H9 (cell line): ENCODE results near the gene RAP1GDS1. TPM values are rescaled to one million over a fixed set of nuclear protein-coding genes. Genes with fewer than 3 reads are reported as not detected.

Experiments
- DNase-seq: peaks from one replicate; pipeline ENCODE4 v3.0.0-alpha.2; 2017
- H2AFZ ChIP-seq: one replicate; pipeline ENCODE4 v1.6.1; 2013; ENCODE audit warnings: mild to moderate bottlenecking, low read length, control low read depth, moderate library complexity
- H2AK5ac ChIP-seq: 2 replicates; pipeline ENCODE4 v1.6.1; 2013; ENCODE audit warnings: low read length, control low read depth, mixed read lengths; ENCODE audit not compliant: insufficient read length
- H2BK120ac ChIP-seq: one replicate; pipeline ENCODE4 v1.6.1; 2013; ENCODE audit warnings: low read depth, mild to moderate bottlenecking, low read length, control low read depth, inconsistent platforms; ENCODE audit not compliant: poor library complexity, severe bottlenecking
- H2BK12ac ChIP-seq: 2 replicates; pipeline ENCODE4 v1.6.1; 2013; ENCODE audit warnings: low read length, control low read depth, mixed read lengths, low read depth; ENCODE audit not compliant: insufficient read length
- H2BK15ac ChIP-seq: 2 replicates; pipeline ENCODE4 v1.6.1; 2013; ENCODE audit warnings: low read depth, low read length, control low read depth
- H2BK20ac ChIP-seq: one replicate; pipeline ENCODE4 v1.6.1; 2013; ENCODE audit warnings: low read depth, mild to moderate bottlenecking, low read length, control low read depth, inconsistent platforms; ENCODE audit not compliant: poor library complexity, severe bottlenecking
- H2BK5ac ChIP-seq: 2 replicates; pipeline ENCODE4 v1.6.1; 2013; ENCODE audit warnings: low read length, control low read depth, mixed read lengths; ENCODE audit not compliant: insufficient read length
- H3K14ac ChIP-seq: 2 replicates; pipeline ENCODE4 v1.6.1; 2013; ENCODE audit warnings: low read length, control low read depth; ENCODE audit not compliant: insufficient read depth
- H3K18ac ChIP-seq: 2 replicates; pipeline ENCODE4 v1.6.1; 2013; ENCODE audit warnings: low read depth, mild to moderate bottlenecking, mixed read lengths, low read length, control low read depth; ENCODE audit not compliant: insufficient read length
- H3K23ac ChIP-seq: 2 replicates; pipeline ENCODE4 v1.6.1; 2013; ENCODE audit warnings: low read length, control low read depth, mixed read lengths, low read depth; ENCODE audit not compliant: insufficient read length
- H3K23me2 ChIP-seq: 2 replicates; pipeline ENCODE4 v1.6.1; 2013; ENCODE audit warnings: low read depth, mild to moderate bottlenecking, mixed read lengths, low read length, control low read depth; ENCODE audit not compliant: insufficient read length, poor library complexity, severe bottlenecking
- H3K27ac ChIP-seq: 2 replicates; pipeline ENCODE4 v1.5.1; 2013; ENCODE audit warnings: low read length, control low read depth, mixed read lengths, low read depth; ENCODE audit not compliant: insufficient read length
- H3K27me3 ChIP-seq: 2 replicates; pipeline ENCODE4 v1.6.1; 2013; ENCODE audit warnings: low read length, control low read depth, inconsistent platforms; ENCODE audit not compliant: insufficient read depth
- H3K4ac ChIP-seq: 2 replicates; pipeline ENCODE4 v1.6.1; 2013; ENCODE audit warnings: low read depth, mild to moderate bottlenecking, control low read depth, inconsistent platforms, low read length, moderate library complexity
- H3K4me1 ChIP-seq: 2 replicates; pipeline ENCODE4 v1.6.1; 2013; ENCODE audit warnings: low read length, control low read depth, inconsistent platforms; ENCODE audit not compliant: insufficient read depth
- H3K4me2 ChIP-seq: 2 replicates; pipeline ENCODE4 v1.6.1; 2013; ENCODE audit warnings: low read length, control low read depth, mixed read lengths; ENCODE audit not compliant: insufficient read length, insufficient read depth
- H3K56ac ChIP-seq: 2 replicates; pipeline ENCODE4 v1.6.1; 2013; ENCODE audit warnings: low read depth, mild to moderate bottlenecking, mixed read lengths, low read length, control low read depth; ENCODE audit not compliant: insufficient read length
- H3K79me1 ChIP-seq: 2 replicates; pipeline ENCODE4 v1.6.1; 2013; ENCODE audit warnings: low read depth, mild to moderate bottlenecking, moderate library complexity, low read length, control low read depth, inconsistent platforms; ENCODE audit not compliant: insufficient read depth, poor library complexity, severe bottlenecking
- H3K79me2 ChIP-seq: 2 replicates; pipeline ENCODE4 v1.6.1; 2013; ENCODE audit warnings: low read length, control low read depth, inconsistent platforms; ENCODE audit not compliant: insufficient read depth
- H3K9ac ChIP-seq: 2 replicates; pipeline ENCODE4 v1.6.1; 2013; ENCODE audit warnings: low read length, control low read depth, mixed read lengths; ENCODE audit not compliant: insufficient read length; ENCODE audit errors: extremely low read depth
- H3K9me3 ChIP-seq: one replicate; pipeline ENCODE4 v1.6.1; 2013; ENCODE audit warnings: low read depth, low read length, inconsistent platforms; ENCODE audit not compliant: control insufficient read depth
- H3T11ph ChIP-seq: one replicate; pipeline ENCODE4 v1.6.1; 2013; ENCODE audit warnings: mild to moderate bottlenecking, low read length, control low read depth, inconsistent platforms
- H4K20me1 ChIP-seq: one replicate; pipeline ENCODE4 v1.6.1; 2013; ENCODE audit not compliant: control insufficient read depth, insufficient read length, insufficient read depth
- H4K5ac ChIP-seq: 2 replicates; pipeline ENCODE4 v1.6.1; 2013; ENCODE audit warnings: low read depth, mild to moderate bottlenecking, mixed read lengths, low read length, control low read depth; ENCODE audit not compliant: insufficient read length
- H4K8ac ChIP-seq: replicated peaks from 2 replicates; pipeline ENCODE4 v1.6.1; 2013; ENCODE audit warnings: low read length, control low read depth, mixed read lengths, low read depth; ENCODE audit not compliant: insufficient read length
- H4K91ac ChIP-seq: 2 replicates; pipeline ENCODE4 v1.6.1; 2013; ENCODE audit warnings: low read depth, mild to moderate bottlenecking, moderate library complexity, mixed read lengths, low read length, control low read depth; ENCODE audit not compliant: insufficient read length
- H3K27ac Mint-ChIP-seq, 3 experiments: 2 replicates in 2 of 3; 3 replicates in 1 of 3; pipeline ENCODE4 v1.8.0; 2020 to 2021; ENCODE audit warnings: mixed read lengths in 3 of 3, mild to moderate bottlenecking in 1 of 3, moderate library complexity in 1 of 3
- H3K27me3 Mint-ChIP-seq: 2 replicates; pipeline ENCODE4 v1.8.0; 2021; ENCODE audit warnings: low read depth, mild to moderate bottlenecking, moderate library complexity, mixed read lengths
- H3K36me3 Mint-ChIP-seq, 3 experiments: 2 replicates in 2 of 3; 3 replicates in 1 of 3; pipeline ENCODE4 v1.8.0; 2020 to 2021; ENCODE audit warnings: low read depth in 3 of 3, mixed read lengths in 3 of 3; ENCODE audit not compliant: insufficient read depth in 1 of 3
- H3K4me1 Mint-ChIP-seq, 2 experiments: 2 replicates each; pipeline ENCODE4 v1.8.0; 2020; ENCODE audit warnings: mixed read lengths in 2 of 2
- H3K4me3 Mint-ChIP-seq, 2 experiments: 2 replicates in 1 of 2; 3 replicates in 1 of 2; pipeline ENCODE4 v1.8.0; 2020 to 2021; ENCODE audit warnings: mild to moderate bottlenecking in 2 of 2, mixed read lengths in 2 of 2, moderate library complexity in 1 of 2
- H3K9me3 Mint-ChIP-seq, 2 experiments: 2 replicates in 1 of 2; 3 replicates in 1 of 2; pipeline ENCODE4 v1.8.0; 2020; ENCODE audit warnings: mild to moderate bottlenecking in 2 of 2, mixed read lengths in 2 of 2, moderate library complexity in 1 of 2
- CTCF ChIP-seq: fragments of 200-600 bp; sonication (generic); conservative IDR thresholded peaks from 3 replicates; pipeline ENCODE4 v1.8.0; 2021; ENCODE audit warnings: antibody characterized with exemption, mild to moderate bottlenecking
- WGBS: extraction: QIAGEN DNeasy Blood & Tissue Kit; methylation state at CpG from one replicate; pipeline ENCODE4 v1.1.7; 2013; ENCODE audit warnings: missing lambda C conversion rate, low lambda C conversion rate, mixed read lengths; ENCODE audit not compliant: insufficient read length; ENCODE audit errors: extremely low coverage; 5-methylcytosine and 5-hydroxymethylcytosine counted together
- total RNA-seq: library from RNA; stranded (reverse); gene quantifications from 2 replicates; pipeline ENCODE4 v1.2.1, GENCODE V29; 2021

The RAP1GDS1 gene
- total RNA-seq, 1 experiment from 2014 or later: 25.2 TPM

DNA sequence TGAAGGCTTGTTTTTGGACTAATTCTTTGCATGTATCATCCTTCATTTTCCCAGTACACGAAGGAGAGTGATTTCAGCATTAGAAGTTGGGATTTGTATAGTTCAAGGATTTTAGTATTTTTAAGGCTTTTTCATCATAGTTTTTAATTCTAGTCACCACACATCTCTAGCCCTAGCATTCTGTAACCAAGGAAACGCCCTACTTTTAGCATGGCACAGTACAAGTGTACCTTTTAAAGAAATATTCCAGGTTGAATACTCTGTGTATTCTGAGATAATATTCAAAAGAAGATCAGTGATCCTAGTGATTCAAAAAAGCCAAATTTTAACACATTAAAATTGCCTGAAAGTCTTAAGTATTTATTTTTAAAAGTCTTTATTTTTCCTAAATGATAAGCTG is 150.5 kb downstream of the RAP1GDS1 start:
- Histone ChIP-seq H4K5ac (no peak overlapping the region), H4K8ac (no peak overlapping the region), H4K20me1 (no peaks in the 10 kb centered on the region), H3K56ac (no peak overlapping the region), H2BK20ac (no peak overlapping the region), H3K23me2 (no peaks in the 10 kb centered on the region), H3K9me3 (no peaks in the 10 kb centered on the region), H3K4me2 (no peak overlapping the region), H3K27me3 (no peaks in the 10 kb centered on the region), H2AFZ (no peak overlapping the region), H2BK5ac (no peak overlapping the region), H3K18ac (no peak overlapping the region), H3K9ac (no peak overlapping the region), H3K23ac (no peak overlapping the region), H3K79me1 (no peaks in the 10 kb centered on the region), H3K27ac (no peak overlapping the region), H2AK5ac (no peak overlapping the region), H4K91ac (no peak overlapping the region), H2BK12ac (no peak overlapping the region), H3K4me1 (no peaks in the 10 kb centered on the region), H3K79me2 (no peaks in the 10 kb centered on the region), H2BK120ac (no peak overlapping the region), H3K4ac (no peak overlapping the region), H2BK15ac (no peak overlapping the region), H3T11ph (no peak overlapping the region), H3K14ac (no peak overlapping the region)
- Mint-ChIP-seq H3K4me1 (no peaks in the 10 kb centered on the region), H3K4me3 (no peak overlapping the region), H3K9me3 (peaks cover 7 to 12% of the 10 kb centered on the region in 2 experiments), H3K36me3 (peaks cover 8 to 13% (median 12%) of the 10 kb centered on the region in 3 experiments), H3K27ac (no peak overlapping the region), H3K27me3 (no peaks in the 10 kb centered on the region)
- WGBS: no CpG with 5 or more reads among the region's 2 CpGs
- DNase-seq: no peak
- no peak for TF ChIP-seq CTCF
